ENCODE measurements around the gene ARHGAP42. TPM values are rescaled to one million over a fixed set of nuclear protein-coding genes. Genes with fewer than 3 reads are reported as not detected.

ARHGAP42 gene
- total and polyA plus RNA-seq, 2 of the 13 experiments (the other 11 are each of a cell fraction or from before 2014, with no cell fraction given), result 2.5 to 4.3 TPM

GRCh38 chr11:100780470-100780869, 93.4 kb downstream of the ARHGAP42 start:
- no peak for ATAC-seq
- ChIA-PET POLR2A (no interaction called here), CTCF (ENCODE audit: low intra/inter-chr PET ratio, low total read pairs) (no interaction called here)
- in situ Hi-C loops (cut with HindIII; ENCODE audit: extremely low pct_ligation_motif_present, low pct_unique_long_range_greater_than_20kb) (no loop called here), intact Hi-C loops (cut with micrococcal nuclease; ENCODE audit: unreplicated experiment) (no loop called here)
- WGBS (ENCODE audit: low lambda C conversion rate), result 94% methylated on average over 8 of the region's 8 CpGs
- Histone ChIP-seq H4K20me1 (ENCODE audit: insufficient read depth, low read length) (no peaks in the 10 kb centered on the region), H3K4me2 (ENCODE audit: low read depth, low read length) (no peak overlapping the region), H3K4me3 (replicated peaks in 1 of 3; ENCODE audit: insufficient read depth in 1 of 3, low read depth in 2 of 3, low read length in 3 of 3) (no peak overlapping the region), H3K36me3 (replicated peaks in 1 of 2; ENCODE audit: control insufficient read depth in 1 of 2, insufficient read depth in 2 of 2, low read length in 2 of 2) (no peaks in the 10 kb centered on the region), H3K27me3 (ENCODE audit: control insufficient read depth in 1 of 2, insufficient read depth in 2 of 2, low read length in 2 of 2) (no peaks in the 10 kb centered on the region), H3K79me2 (ENCODE audit: insufficient read depth, low read length) (no peaks in the 10 kb centered on the region), H2AFZ (ENCODE audit: low read length) (no peak overlapping the region), H3K4me1 (ENCODE audit: insufficient read depth, low read length) (peaks cover 35% of the 10 kb centered on the region), H3K27ac (ENCODE audit: extremely low read length, insufficient read depth, low read length) (no peak overlapping the region), H3K9me3 (ENCODE audit: low read length) (no peaks in the 10 kb centered on the region), H3K9ac (ENCODE audit: insufficient read depth, low read depth, low read length) (no peak overlapping the region)
- BruUV-seq (replicated peaks), result no TSS peak
- FAIRE-seq, result no peak
- DNase-seq (ENCODE audit: low spot score), result no peak
- TF ChIP-seq BCL3 (CRISPR knock-in tag; IDR thresholded peaks at IDR 0.05) (no peak), PAXIP1 (CRISPR knock-in tag; conservative IDR thresholded peaks at IDR 0.05) (no peak), ZNF792 (CRISPR knock-in tag; IDR thresholded peaks at IDR 0.05) (no peak), FIP1L1 (IDR thresholded peaks at IDR 0.05; ENCODE audit: borderline replicate concordance, insufficient read depth, low read depth, low read length) (no peak), ZNF558 (CRISPR knock-in tag; IDR thresholded peaks at IDR 0.05; ENCODE audit: borderline replicate concordance) (no peak), ZMAT5 (CRISPR knock-in tag; IDR thresholded peaks at IDR 0.05; ENCODE audit: borderline replicate concordance, low read depth) (no peak), CSRNP2 (CRISPR knock-in tag; conservative IDR thresholded peaks at IDR 0.05; ENCODE audit: low read depth) (no peak)

All from HepG2 (cell line).